ENCODE results near the gene WDR91. TPM values are rescaled to one million over a fixed set of nuclear protein-coding genes. Genes with fewer than 3 reads are reported as not detected.

WDR91 gene
- total RNA-seq, 2 donors from 2014 or later = 36.2 to 78.3 TPM

GRCh38 chr7:135168001-135168400, 43.3 kb downstream of the WDR91 start:
- Histone ChIP-seq H3K9me3 (no peaks in the 10 kb centered on the region), H3K27me3 (replicated peaks; ENCODE audit: insufficient read depth) (no peaks in the 10 kb centered on the region), H3K4me1 (ENCODE audit: control insufficient read depth in 1 of 2, low read depth in 2 of 2) (peaks cover 22 to 65% of the 10 kb centered on the region in 2 donors), H3K4me3 (no peak overlapping the region), H3K27ac (peak overlapping the region; percentile 12 to 47), H3K36me3 (peaks cover 21% of the 10 kb centered on the region)
- DNase-seq (ENCODE audit: low spot score) = no peak
- no peak for ATAC-seq (ENCODE audit: insufficient number of reproducible peaks, low FRiP score, low read depth)
- TF ChIP-seq CTCF (IDR thresholded peaks at IDR 0.05) = no peak

- no peak for TF ChIP-seq CTCF (IDR thresholded peaks at IDR 0.05)
- ATAC-seq (ENCODE audit: insufficient number of reproducible peaks, low FRiP score, low read depth) (no peak), DNase-seq (ENCODE audit: low spot score) (no peak)
- Histone ChIP-seq H3K36me3 (peaks cover 21% of the 10 kb centered on the region), H3K9me3 (no peaks in the 10 kb centered on the region), H3K27me3 (replicated peaks; ENCODE audit: insufficient read depth) (no peaks in the 10 kb centered on the region), H3K4me1 (ENCODE audit: control insufficient read depth in 1 of 2, low read depth in 2 of 2) (peaks cover 22 to 65% of the 10 kb centered on the region in 2 donors), H3K27ac (peak overlapping the region; percentile 12 to 47), H3K4me3 (no peak overlapping the region)
Observed at GRCh38 chr7:135167365-135167917, 43.9 kb downstream of the WDR91 start.

GRCh38 chr7:135166338-135166990, 44.9 kb downstream of the WDR91 start:
- ATAC-seq (ENCODE audit: insufficient number of reproducible peaks, low FRiP score, low read depth) = no peak
- peaks cover 21% of the 10 kb centered on the region for H3K36me3 ChIP-seq

GRCh38 chr7:135165862-135166261, 45.5 kb downstream of the WDR91 start:
- H3K27ac ChIP-seq = no peak overlapping the region

More at GRCh38 chr7:135166338-135166990, 44.9 kb downstream of the WDR91 start:
- H3K4me1 ChIP-seq (ENCODE audit: control insufficient read depth in 1 of 2, low read depth in 2 of 2) = peaks cover 21 to 60% of the 10 kb centered on the region in 2 donors
- DNase-seq (ENCODE audit: low spot score) = no peak
- H3K27ac ChIP-seq = no peak overlapping the region
- no peak for TF ChIP-seq CTCF (IDR thresholded peaks at IDR 0.05)
- no peak overlapping the region for H3K4me3 ChIP-seq
- no peaks in the 10 kb centered on the region for H3K9me3 ChIP-seq
- no peaks in the 10 kb centered on the region for H3K27me3 ChIP-seq (replicated peaks; ENCODE audit: insufficient read depth)

More at GRCh38 chr7:135165862-135166261, 45.5 kb downstream of the WDR91 start:
- H3K4me3 ChIP-seq = no peak overlapping the region
- peaks cover 21% of the 10 kb centered on the region for H3K36me3 ChIP-seq
- no peaks in the 10 kb centered on the region for H3K9me3 ChIP-seq
- TF ChIP-seq CTCF (IDR thresholded peaks at IDR 0.05) = no peak
- H3K27me3 ChIP-seq (replicated peaks; ENCODE audit: insufficient read depth) = no peaks in the 10 kb centered on the region
- DNase-seq (ENCODE audit: low spot score) (no peak), ATAC-seq (ENCODE audit: insufficient number of reproducible peaks, low FRiP score, low read depth) (no peak)
- peaks cover 23 to 65% of the 10 kb centered on the region in 2 donors for H3K4me1 ChIP-seq (ENCODE audit: control insufficient read depth in 1 of 2, low read depth in 2 of 2)

Measured in thoracic aorta (tissue), 2 donors.